GM18909 (cell line): Measurements from ENCODE around the gene ACOT8.
"Not testable (repeated sequence)": the region's sequence is repeated elsewhere in the genome, so short reads cannot be mapped to it uniquely, and the experiment has no call there.

Source experiments
- ATAC-seq: cut with Tn5 transposase; IDR thresholded peaks from one replicate; pipeline ENCODE4 v1.9.1; 2021; ENCODE audit warnings: mild to moderate bottlenecking; ENCODE audit not compliant: unreplicated experiment, poor library complexity

Gene ACOT8

DNA sequence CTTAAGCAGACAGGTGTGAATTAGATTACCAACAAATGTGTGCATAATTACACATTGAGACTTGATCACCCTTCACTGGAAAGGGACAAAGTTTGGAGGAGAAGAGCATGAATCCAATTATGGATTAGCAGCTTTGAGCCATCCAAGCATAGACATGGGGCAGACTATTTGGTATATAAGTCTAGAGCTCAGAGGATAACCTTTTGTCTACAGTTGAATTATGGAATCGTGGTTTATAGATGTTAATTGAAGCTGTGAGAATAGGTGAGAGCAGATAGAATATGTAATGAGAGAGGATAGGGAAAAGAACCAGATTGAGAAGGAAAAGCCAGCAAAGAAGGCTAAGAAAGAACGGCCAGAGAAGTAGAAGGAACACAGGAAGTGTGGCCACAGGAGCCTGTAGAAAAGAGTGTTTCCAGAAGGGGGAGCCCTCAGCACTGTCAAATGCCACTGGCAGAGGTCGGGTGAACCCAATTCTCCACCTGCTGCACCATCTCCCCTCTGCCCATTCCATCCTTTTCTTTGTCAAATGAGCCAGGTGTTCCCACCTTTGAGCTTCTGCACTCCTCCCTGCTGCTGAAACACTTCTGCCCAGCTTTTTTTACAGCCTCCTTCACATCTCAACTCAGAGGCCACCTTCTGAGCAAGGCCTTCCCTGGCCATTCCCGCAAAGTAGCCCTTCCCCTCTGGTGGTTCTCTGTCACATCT is 58.1 kb downstream of the ACOT8 start:
- no peak for ATAC-seq

DNA sequence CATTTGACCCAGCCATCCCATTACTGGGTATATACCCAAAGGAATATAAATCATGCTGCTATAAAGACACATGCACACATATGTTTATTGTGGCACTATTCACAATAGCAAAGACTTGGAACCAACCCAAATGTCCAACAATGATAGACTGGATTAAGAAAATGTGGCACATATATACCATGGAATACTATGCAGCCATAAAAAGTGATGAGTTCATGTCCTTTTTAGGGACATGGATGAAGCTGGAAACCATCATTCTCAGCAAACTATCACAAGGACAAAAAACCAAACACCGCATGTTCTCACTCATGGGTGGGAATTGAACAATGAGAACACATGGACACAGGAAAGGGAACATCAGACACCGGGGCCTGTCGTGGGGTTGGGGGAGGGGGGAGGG is 59.2 kb downstream of the ACOT8 start:
- ATAC-seq = not testable (repeated sequence)

DNA sequence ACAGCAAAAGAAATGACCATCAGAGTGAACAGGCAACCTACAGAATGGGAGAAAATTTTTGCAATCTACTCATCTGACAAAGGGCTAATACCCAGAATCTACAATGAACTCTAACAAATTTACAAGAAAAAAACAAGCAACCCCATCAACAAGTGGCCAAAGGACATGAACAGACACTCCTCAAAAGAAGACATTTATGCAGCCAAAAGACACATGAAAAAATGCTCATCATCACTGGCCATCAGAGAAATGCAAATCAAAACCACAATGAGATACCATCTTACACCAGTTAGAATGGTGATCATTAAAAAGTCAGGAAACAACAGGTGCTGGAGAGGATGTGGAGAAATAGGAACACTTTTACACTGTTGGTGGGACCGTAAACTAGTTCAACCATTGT is 59.7 kb downstream of the ACOT8 start:
- not testable (repeated sequence) for ATAC-seq

GRCh38 chr20:45796337-45797065 is 60.7 kb downstream of the ACOT8 start:
- ATAC-seq = no peak

DNA sequence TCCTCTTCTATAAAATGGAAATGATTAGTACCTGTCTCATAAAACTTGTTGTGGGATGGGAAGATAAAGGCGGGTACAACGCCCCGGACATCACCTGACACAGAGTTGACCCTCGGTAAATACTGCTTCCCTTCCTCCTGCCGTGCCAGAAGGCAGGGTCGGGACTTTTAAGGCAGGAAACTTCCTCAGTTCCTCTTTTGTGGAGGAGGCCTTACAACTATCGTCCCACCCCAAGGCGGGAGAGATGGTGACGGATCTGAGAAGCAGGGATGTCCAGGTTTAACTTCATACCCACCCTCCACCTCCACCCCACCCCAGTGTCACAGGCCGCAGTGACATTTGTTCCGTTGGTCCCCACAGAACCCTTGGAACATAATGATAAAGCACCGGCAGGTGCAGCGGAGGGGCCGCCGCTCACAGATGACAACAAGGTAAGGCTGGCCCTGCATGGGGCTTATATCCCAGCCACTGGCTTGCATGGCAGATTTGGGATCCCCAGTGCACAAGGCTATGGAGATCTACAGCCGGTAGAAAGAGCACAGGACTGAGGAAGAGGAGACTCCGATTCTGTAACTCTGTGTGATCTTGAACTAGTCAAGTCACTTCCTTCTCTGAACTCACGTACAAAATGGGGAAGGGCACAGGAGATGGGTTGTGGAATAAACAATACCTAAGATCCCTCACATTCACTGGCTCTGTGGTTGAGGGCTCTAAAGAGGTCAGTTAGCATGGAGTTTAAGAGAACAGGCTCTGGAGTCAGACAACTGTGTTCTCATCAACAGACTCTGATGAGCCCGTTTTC is 64.7 kb downstream of the ACOT8 start:
- ATAC-seq = no peak
